Caco-2 (cell line): Measurements from ENCODE around the gene CCT8. TPM values are rescaled to one million over a fixed set of nuclear protein-coding genes. Genes with fewer than 3 reads are reported as not detected.

Experiments used
- BruUV-seq: library from RNA; stranded (reverse); fragments of 400-500 nt; replicated peaks from 2 replicates; lab custom pipeline; 2021; lab: Mats Ljungman, UMichigan
- CTCF ChIA-PET: fragments of 300-600 bp; sonication (Branson Sonifier 250); formaldehyde crosslinking; loops from one replicate; lab custom pipeline; 2022; ENCODE audit warnings: antibody characterized with exemption; lab: Charles Lee
- POLR2A ChIA-PET: fragments of 300-600 bp; sonication (Branson Sonifier 250); formaldehyde crosslinking; loops from one replicate; lab custom pipeline; 2022; ENCODE audit warnings: antibody characterized with exemption; lab: Charles Lee
- DNase-seq, 2 experiments: peaks; one replicate each; pipeline versions ENCODE4 v3.0.0 to v3.0.0-alpha.2; 2020 to 2022
- H3K27me3 ChIP-seq: replicated peaks from 2 replicates; pipeline ENCODE4 v1.6.0; 2011; ENCODE audit warnings: low read length; ENCODE audit not compliant: control insufficient read depth, insufficient read depth
- H3K36me3 ChIP-seq: 2 replicates; pipeline ENCODE4 v1.5.1; 2011; ENCODE audit warnings: low read length; ENCODE audit not compliant: control insufficient read depth, insufficient read depth
- H3K4me1 ChIP-seq: fragments of 250-450 bp; sonication (Bioruptor Pico); 2 replicates; pipeline ENCODE4 v1.5.1; 2020; ENCODE audit warnings: mild to moderate bottlenecking
- H3K4me3 ChIP-seq: 2 replicates; pipeline ENCODE4 v1.5.1; 2011; ENCODE audit warnings: low read depth, mild to moderate bottlenecking, control low read depth, low read length
- H3K9me3 ChIP-seq: fragments of 250-450 bp; sonication (Bioruptor Pico); 2 replicates; pipeline ENCODE4 v1.5.1; 2020; ENCODE audit warnings: mild to moderate bottlenecking, moderate library complexity
- H3K27ac Mint-ChIP-seq: one replicate; pipeline ENCODE4 v1.8.0; 2022; ENCODE audit warnings: mixed read lengths; ENCODE audit not compliant: unreplicated experiment
- H3K27me3 Mint-ChIP-seq: one replicate; pipeline ENCODE4 v1.8.0; 2022; ENCODE audit warnings: mixed read lengths; ENCODE audit not compliant: insufficient read depth, unreplicated experiment
- H3K36me3 Mint-ChIP-seq: one replicate; pipeline ENCODE4 v1.8.0; 2022; ENCODE audit warnings: mild to moderate bottlenecking, mixed read lengths; ENCODE audit not compliant: insufficient read depth, unreplicated experiment
- H3K4me1 Mint-ChIP-seq: one replicate; pipeline ENCODE4 v1.8.0; 2022; ENCODE audit warnings: low read depth, mixed read lengths; ENCODE audit not compliant: unreplicated experiment
- H3K4me3 Mint-ChIP-seq: one replicate; pipeline ENCODE4 v1.8.0; 2022; ENCODE audit warnings: mild to moderate bottlenecking, moderate library complexity, mixed read lengths; ENCODE audit not compliant: unreplicated experiment
- H3K9me3 Mint-ChIP-seq: one replicate; pipeline ENCODE4 v1.8.0; 2022; ENCODE audit warnings: mixed read lengths; ENCODE audit not compliant: unreplicated experiment
- CTCF ChIP-seq, 2 experiments: fragments of 200-600 bp in 1 of 2; IDR thresholded peaks; 1 replicate in 1 of 2; 2 replicates in 1 of 2; pipeline versions ENCODE4 v1.5.1 to v1.8.0; 2011 to 2022; ENCODE audit warnings: antibody characterized with exemption in 1 of 2, control low read depth in 1 of 2, inconsistent platforms in 1 of 2, low read depth in 1 of 2, low read length in 1 of 2, mild to moderate bottlenecking in 1 of 2, moderate library complexity in 1 of 2; ENCODE audit not compliant: insufficient read depth in 1 of 2, severe bottlenecking in 1 of 2, unreplicated experiment in 1 of 2
- intact Hi-C: fragments of 100-400 bp; cut with micrococcal nuclease; formaldehyde crosslinking; loops from one replicate; pipeline ENCODE4 v1.10.0; 2022; ENCODE audit not compliant: unreplicated experiment
- total RNA-seq: library from RNA; stranded (reverse); gene quantifications from 2 replicates; pipeline ENCODE4 v1.2.3, GENCODE V29; 2022

CCT8 gene
- total RNA-seq, 1 experiment from 2014 or later: 269 TPM

DNA sequence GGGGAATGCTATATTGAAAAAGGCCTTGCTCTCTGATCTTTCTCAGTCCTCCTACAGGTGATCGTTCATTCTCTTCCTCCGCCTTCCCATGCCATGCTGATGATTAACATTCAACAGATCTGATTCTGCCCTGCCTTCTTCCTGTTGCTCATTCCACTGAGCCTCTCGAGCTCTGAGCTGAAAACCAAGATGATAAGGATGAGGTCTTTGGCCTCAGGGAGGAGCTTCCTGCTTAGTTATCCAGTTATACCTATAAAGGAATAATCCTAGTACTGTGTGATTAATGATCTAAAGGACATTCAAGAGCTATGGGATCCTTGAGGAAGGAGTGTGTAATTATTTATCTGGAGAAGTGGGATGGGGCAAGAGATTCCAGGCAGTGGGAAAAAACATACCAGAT, 31.8 kb upstream of the CCT8 start:
- Histone ChIP-seq H3K4me3 (no peak overlapping the region), H3K27me3 (no peaks in the 10 kb centered on the region), H3K9me3 (no peaks in the 10 kb centered on the region), H3K36me3 (no peaks in the 10 kb centered on the region; the same call in 1 of the 2 replicates), H3K4me1 (peaks cover 12% of the 10 kb centered on the region)
- H3K36me3 Mint-ChIP-seq: peaks cover 17% of the 10 kb centered on the region
- H3K27ac Mint-ChIP-seq: peak overlapping the region; percentile 40
- no peak for TF ChIP-seq CTCF (IDR thresholded peaks at IDR 0.05; ENCODE audit: insufficient read depth in 1 of 2, low read depth in 1 of 2, low read length in 1 of 2, severe bottlenecking in 1 of 2, unreplicated experiment in 1 of 2)
- ChIA-PET CTCF (interaction anchor here (0.6 kb wide), 1 partner anchor 139 kb away, joined by 3 read pairs; no protein-coding TSS in a partner anchor), POLR2A (interaction anchor here (0.5 kb wide), 1 partner anchor 200 kb away, joined by 7 read pairs; no protein-coding TSS in a partner anchor)
- no peaks in the 10 kb centered on the region for H3K9me3 Mint-ChIP-seq
- peaks cover 10% of the 10 kb centered on the region for H3K4me1 Mint-ChIP-seq
- intact Hi-C loops: loop anchor here (1.0 kb wide), 1 partner anchor 10 kb away; no protein-coding TSS in a partner anchor
- no peaks in the 10 kb centered on the region for H3K27me3 Mint-ChIP-seq
- DNase-seq: peak; percentile 8 to 50
- no TSS peak for BruUV-seq
- H3K4me3 Mint-ChIP-seq: no peak overlapping the region

DNA sequence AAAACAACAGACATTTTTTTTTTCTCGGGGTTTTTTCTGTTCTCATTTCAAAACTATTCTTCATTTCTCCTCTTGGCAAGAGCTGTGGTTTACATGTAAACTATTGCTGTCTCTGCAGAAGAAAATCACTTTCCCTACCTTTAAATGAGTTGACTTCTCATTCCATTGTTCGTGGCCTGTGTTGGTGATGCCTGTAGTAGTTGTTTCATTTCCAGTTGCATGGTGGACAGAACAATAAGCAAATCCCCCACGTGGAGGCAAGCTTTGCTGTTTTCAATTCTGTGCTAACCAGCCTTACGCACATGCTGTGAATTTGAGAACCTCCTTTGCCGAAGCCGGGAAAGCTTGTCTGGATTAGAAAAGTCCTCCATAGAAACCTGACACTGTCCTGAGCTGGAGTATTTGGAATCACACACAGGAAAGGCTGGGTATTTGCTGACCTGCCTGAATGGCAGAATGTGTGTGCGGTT, 30.8 kb upstream of the CCT8 start:
- ChIA-PET POLR2A (no interaction called here), CTCF (interaction anchor here (0.7 kb wide), 1 partner anchor 31 kb away, joined by 3 read pairs; the partner anchor contains the start of gene CCT8)
- H3K36me3 ChIP-seq: no peaks in the 10 kb centered on the region; the same call in 1 of the 2 replicates
- H3K4me1 Mint-ChIP-seq: peaks cover 15% of the 10 kb centered on the region
- no peaks in the 10 kb centered on the region for H3K27me3 ChIP-seq
- H3K27me3 Mint-ChIP-seq: no peaks in the 10 kb centered on the region
- H3K4me3 ChIP-seq: no peak overlapping the region
- H3K9me3 Mint-ChIP-seq: no peaks in the 10 kb centered on the region
- intact Hi-C loops: no loop called here
- BruUV-seq: no TSS peak
- no peak for TF ChIP-seq CTCF (IDR thresholded peaks at IDR 0.05; ENCODE audit: insufficient read depth in 1 of 2, low read depth in 1 of 2, low read length in 1 of 2, severe bottlenecking in 1 of 2, unreplicated experiment in 1 of 2)
- H3K9me3 ChIP-seq: no peaks in the 10 kb centered on the region
- peaks cover 24% of the 10 kb centered on the region for H3K36me3 Mint-ChIP-seq
- H3K27ac Mint-ChIP-seq: no peak overlapping the region
- DNase-seq: no peak
- H3K4me3 Mint-ChIP-seq: no peak overlapping the region
- peaks cover 22% of the 10 kb centered on the region for H3K4me1 ChIP-seq

- H3K36me3 Mint-ChIP-seq: peaks cover 24% of the 10 kb centered on the region
- no peak overlapping the region for H3K27ac Mint-ChIP-seq
- no peaks in the 10 kb centered on the region for H3K27me3 ChIP-seq
- no peaks in the 10 kb centered on the region for H3K27me3 Mint-ChIP-seq
- H3K4me3 Mint-ChIP-seq: no peak overlapping the region
- BruUV-seq: no TSS peak
- ChIA-PET POLR2A (no interaction called here), CTCF (no interaction called here)
- H3K36me3 ChIP-seq: no peaks in the 10 kb centered on the region; the same call in 1 of the 2 replicates
- DNase-seq: no peak
- H3K9me3 Mint-ChIP-seq: no peaks in the 10 kb centered on the region
- no peak for TF ChIP-seq CTCF (IDR thresholded peaks at IDR 0.05; ENCODE audit: insufficient read depth in 1 of 2, low read depth in 1 of 2, low read length in 1 of 2, severe bottlenecking in 1 of 2, unreplicated experiment in 1 of 2)
- H3K4me1 ChIP-seq: peaks cover 35% of the 10 kb centered on the region
- no peak overlapping the region for H3K4me3 ChIP-seq
- no peaks in the 10 kb centered on the region for H3K9me3 ChIP-seq
- intact Hi-C loops: no loop called here
- H3K4me1 Mint-ChIP-seq: peaks cover 29% of the 10 kb centered on the region
Measured at GRCh38 chr21:29102791-29103257, 29.4 kb upstream of the CCT8 start.
